H1 (cell line): ENCODE data around the gene MBNL2.

ENCODE experiments used
- CTCF ChIP-seq, 3 experiments: IDR thresholded peaks; 1 replicate in 2 of 3; 2 replicates in 1 of 3; pipeline versions ENCODE4 v1.5.1 to v1.6.1; 2011; ENCODE audit warnings: low read length in 3 of 3, mild to moderate bottlenecking in 3 of 3, inconsistent platforms in 2 of 3, low read depth in 1 of 3, moderate library complexity in 1 of 3; ENCODE audit not compliant: insufficient read depth in 1 of 3; ENCODE audit errors: control extremely low read depth in 1 of 3
- MAX ChIP-seq: IDR thresholded peaks from 2 replicates; pipeline ENCODE4 v1.6.1; 2012; ENCODE audit warnings: inconsistent platforms
- POLR2A ChIP-seq, 2 experiments: IDR thresholded peaks; 1 replicate in 1 of 2; 2 replicates in 1 of 2; pipeline ENCODE4 v1.6.1; 2011; ENCODE audit warnings: low read depth in 2 of 2, low read length in 2 of 2, mild to moderate bottlenecking in 2 of 2; ENCODE audit errors: control extremely low read depth in 1 of 2

GRCh38 chr13:97348569-97349100, 126.5 kb downstream of the MBNL2 start:
- TF ChIP-seq MAX (no peak), CTCF (IDR thresholded peaks at IDR 0.05; ENCODE audit: control extremely low read depth in 1 of 3, insufficient read depth in 1 of 3, low read depth in 1 of 3, low read length in 3 of 3) (no peak), POLR2A (IDR thresholded peaks at IDR 0.05; ENCODE audit: control extremely low read depth in 1 of 2, low read depth in 2 of 2, low read length in 2 of 2) (no peak)
